ENCODE measurements around the gene UROC1. TPM values are rescaled to one million over a fixed set of nuclear protein-coding genes. Genes with fewer than 3 reads are reported as not detected.

The UROC1 gene
- total RNA-seq, 3 donors from 2014 or later: not detected

DNA sequence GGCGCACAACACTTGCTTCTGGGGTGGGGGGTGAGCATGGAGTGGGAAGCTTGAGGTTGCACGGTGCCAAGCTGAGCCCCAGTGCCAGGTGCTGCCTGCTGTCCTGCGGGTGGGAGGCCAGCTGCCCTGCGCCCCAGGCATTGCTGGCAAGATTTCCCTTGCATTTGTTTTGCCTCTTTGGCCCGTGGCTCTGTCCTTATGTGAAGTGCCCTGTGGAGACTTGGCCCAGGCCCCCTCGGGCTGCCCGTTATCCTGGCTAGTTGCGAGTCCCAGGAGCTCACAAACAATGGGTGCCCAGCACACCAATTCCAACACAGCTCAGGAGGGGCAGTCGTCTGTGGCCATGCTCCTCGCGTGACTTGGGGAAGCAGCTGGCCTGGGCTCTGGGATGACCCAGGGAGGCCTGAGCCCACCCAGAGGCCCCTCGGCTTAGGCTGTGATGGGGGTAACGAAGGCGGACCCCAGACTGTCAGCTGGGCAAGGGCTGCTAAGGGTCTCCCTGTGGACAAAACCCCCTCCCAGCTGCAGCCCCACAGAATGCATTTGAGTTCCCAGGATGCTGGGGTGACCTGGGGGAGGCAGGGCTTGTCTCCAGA lies 35.2 kb upstream of the UROC1 start:
- Histone ChIP-seq H3K9me3 (no peaks in the 10 kb centered on the region), H3K4me1 (no peaks in the 10 kb centered on the region)
- TF ChIP-seq POLR2A (IDR thresholded peaks at IDR 0.05) (no peak), POLR2AphosphoS5 (IDR thresholded peaks at IDR 0.05) (no peak)
- TF ChIP-seq, protein P1, sequence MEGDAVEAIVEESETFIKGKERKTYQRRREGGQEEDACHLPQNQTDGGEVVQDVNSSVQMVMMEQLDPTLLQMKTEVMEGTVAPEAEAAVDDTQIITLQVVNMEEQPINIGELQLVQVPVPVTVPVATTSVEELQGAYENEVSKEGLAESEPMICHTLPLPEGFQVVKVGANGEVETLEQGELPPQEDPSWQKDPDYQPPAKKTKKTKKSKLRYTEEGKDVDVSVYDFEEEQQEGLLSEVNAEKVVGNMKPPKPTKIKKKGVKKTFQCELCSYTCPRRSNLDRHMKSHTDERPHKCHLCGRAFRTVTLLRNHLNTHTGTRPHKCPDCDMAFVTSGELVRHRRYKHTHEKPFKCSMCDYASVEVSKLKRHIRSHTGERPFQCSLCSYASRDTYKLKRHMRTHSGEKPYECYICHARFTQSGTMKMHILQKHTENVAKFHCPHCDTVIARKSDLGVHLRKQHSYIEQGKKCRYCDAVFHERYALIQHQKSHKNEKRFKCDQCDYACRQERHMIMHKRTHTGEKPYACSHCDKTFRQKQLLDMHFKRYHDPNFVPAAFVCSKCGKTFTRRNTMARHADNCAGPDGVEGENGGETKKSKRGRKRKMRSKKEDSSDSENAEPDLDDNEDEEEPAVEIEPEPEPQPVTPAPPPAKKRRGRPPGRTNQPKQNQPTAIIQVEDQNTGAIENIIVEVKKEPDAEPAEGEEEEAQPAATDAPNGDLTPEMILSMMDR (IDR thresholded peaks at IDR 0.05): no peak

DNA sequence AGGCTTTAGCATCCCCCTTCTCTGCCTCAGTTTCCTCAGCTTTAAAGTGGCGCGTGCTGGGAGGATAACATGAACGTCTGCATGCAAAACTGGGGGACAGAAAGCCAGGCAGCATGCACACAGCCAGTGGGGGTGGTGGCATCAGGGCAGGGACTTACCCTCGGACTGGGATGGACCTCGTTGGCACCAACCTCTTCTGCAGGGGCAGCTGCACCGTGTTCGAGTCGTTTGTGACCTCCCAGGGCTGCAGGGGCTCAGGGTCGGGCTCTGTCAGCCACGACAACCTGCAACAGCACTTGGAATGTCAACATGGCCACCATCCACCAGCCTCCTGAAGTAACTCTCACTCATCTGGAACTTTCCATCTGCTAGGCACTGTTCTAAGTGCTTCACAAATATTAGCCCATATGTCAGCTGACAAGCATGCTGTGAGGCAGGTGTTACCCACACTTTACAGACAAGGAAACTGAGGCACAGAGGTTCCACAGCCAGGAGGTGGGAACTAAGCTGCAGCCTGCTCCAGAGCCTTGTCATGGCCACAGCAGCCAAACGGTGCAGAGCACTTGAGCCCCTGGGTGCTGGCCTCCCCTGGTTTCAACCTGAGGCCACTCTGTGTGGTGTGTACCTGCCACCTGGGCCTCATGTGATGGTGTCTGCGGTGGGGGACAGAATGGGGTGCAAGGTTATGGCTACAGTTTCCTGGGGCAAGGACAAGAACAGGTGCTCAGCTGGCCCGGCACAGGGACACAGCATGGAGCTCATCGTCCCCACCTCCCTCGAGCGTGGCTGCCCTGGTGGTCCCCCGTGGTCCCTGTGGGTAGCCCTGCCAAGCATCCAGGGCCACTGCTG lies 34.5 kb upstream of the UROC1 start:
- no peaks in the 10 kb centered on the region for H3K36me3 ChIP-seq
- H3K4me1 ChIP-seq: no peaks in the 10 kb centered on the region
- intact Hi-C loops (cut with DNase I; ENCODE audit: low total_unique reads): no loop called here
- H3K4me3 ChIP-seq: no peak overlapping the region
- H3K9me3 ChIP-seq: no peaks in the 10 kb centered on the region
- TF ChIP-seq, protein P1 (IDR thresholded peaks at IDR 0.05): no peak
- TF ChIP-seq POLR2AphosphoS5 (IDR thresholded peaks at IDR 0.05) (no peak), POLR2A (IDR thresholded peaks at IDR 0.05) (no peak)
- H3K27me3 ChIP-seq: no peaks in the 10 kb centered on the region
- DNase-seq (ENCODE audit: low spot score in 2 of 2): peak in 1 of 2 donors; percentile 2
- H3K27ac ChIP-seq: no peak overlapping the region

More for the DNA sequence above, 35.2 kb upstream of the UROC1 start:
- Histone ChIP-seq H3K4me3 (no peak overlapping the region), H3K27me3 (no peaks in the 10 kb centered on the region), H3K27ac (no peak overlapping the region), H3K36me3 (no peaks in the 10 kb centered on the region)
- DNase-seq (ENCODE audit: low spot score in 2 of 2): peak in 1 of 2 donors; percentile 14
- intact Hi-C loops (cut with DNase I; ENCODE audit: low total_unique reads): no loop called here

- intact Hi-C loops (cut with DNase I; ENCODE audit: low total_unique reads): no loop called here
- Histone ChIP-seq H3K27ac (no peak overlapping the region), H3K36me3 (no peaks in the 10 kb centered on the region), H3K4me1 (no peaks in the 10 kb centered on the region), H3K9me3 (no peaks in the 10 kb centered on the region), H3K4me3 (no peak overlapping the region), H3K27me3 (no peaks in the 10 kb centered on the region)
- peak in 1 of 2 donors; percentile 13 for DNase-seq (ENCODE audit: low spot score in 2 of 2)
- no peak for TF ChIP-seq POLR2A (IDR thresholded peaks at IDR 0.05)
- TF ChIP-seq POLR2AphosphoS5 (IDR thresholded peaks at IDR 0.05): no peak
- TF ChIP-seq, protein P1 (IDR thresholded peaks at IDR 0.05): no peak
Observed at GRCh38 chr3:126551121-126551838, 33.7 kb upstream of the UROC1 start.

DNA sequence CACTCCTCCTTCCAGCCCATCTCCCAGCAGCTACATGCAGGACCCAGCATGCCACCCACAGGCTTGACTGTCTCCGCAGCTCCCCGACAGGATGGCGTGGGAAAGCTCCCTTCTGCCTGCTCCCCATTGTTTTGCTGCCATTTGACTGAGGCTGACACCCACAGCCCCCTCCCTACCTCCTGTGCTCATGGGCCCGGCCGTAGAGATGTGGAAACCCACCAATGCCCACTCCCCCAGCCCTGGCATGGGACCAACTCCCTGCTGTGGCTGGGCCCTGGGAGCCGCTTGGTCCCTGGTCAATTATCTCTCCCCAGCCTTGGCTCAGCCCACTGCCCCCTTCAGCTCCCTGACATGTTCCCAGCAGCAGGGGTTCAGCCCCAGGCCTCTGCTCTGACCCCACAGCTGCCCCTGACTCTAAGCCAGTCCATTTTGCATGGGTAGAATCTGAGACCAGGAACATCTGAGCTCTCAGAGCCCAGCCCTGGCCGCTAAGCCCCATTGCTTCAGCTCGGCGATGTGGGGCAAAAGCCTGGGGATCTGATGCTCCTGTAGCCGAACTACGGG lies 33.0 kb upstream of the UROC1 start:
- intact Hi-C loops (cut with DNase I; ENCODE audit: low total_unique reads): no loop called here
- TF ChIP-seq POLR2AphosphoS5 (IDR thresholded peaks at IDR 0.05): no peak
- TF ChIP-seq POLR2A (IDR thresholded peaks at IDR 0.05): no peak
- TF ChIP-seq, protein P1 (IDR thresholded peaks at IDR 0.05): no peak
- H3K4me3 ChIP-seq: no peak overlapping the region
- no peak for DNase-seq (ENCODE audit: low spot score in 2 of 2)
- H3K4me1 ChIP-seq: no peaks in the 10 kb centered on the region
- no peaks in the 10 kb centered on the region for H3K9me3 ChIP-seq
- H3K27me3 ChIP-seq: no peaks in the 10 kb centered on the region
- no peaks in the 10 kb centered on the region for H3K36me3 ChIP-seq
- no peak overlapping the region for H3K27ac ChIP-seq

All from breast epithelium (tissue), 4 donors.